Kasumi-1 (cell line): Measurements from ENCODE around the gene CD82.
"Not testable (repeated sequence)": the region's sequence is repeated elsewhere in the genome, so short reads cannot be mapped to it uniquely, and the experiment has no call there.

Experiments
- DNase-seq, 2 experiments: peaks; one replicate each; lab custom pipeline; 2025; lab: John Stamatoyannopoulos, UW

CD82 gene

GRCh38 chr11:44533921-44534711 lies 31.3 kb upstream of the CD82 start:
- no peak for DNase-seq

- no peak for DNase-seq
Observed at GRCh38 chr11:44535191-44535980, 30.1 kb upstream of the CD82 start.

GRCh38 chr11:44536788-44537516 lies 28.5 kb upstream of the CD82 start:
- no peak for DNase-seq

- no peak for DNase-seq
Observed at GRCh38 chr11:44537679-44538078, 27.8 kb upstream of the CD82 start.

- DNase-seq = peak; percentile 71 to 73
Observed at GRCh38 chr11:44538375-44539054, 26.9 kb upstream of the CD82 start.

- DNase-seq = no peak
Observed at GRCh38 chr11:44539971-44540370, 25.5 kb upstream of the CD82 start.

GRCh38 chr11:44540667-44541066 lies 24.8 kb upstream of the CD82 start:
- DNase-seq = no peak

- no peak for DNase-seq
Observed at GRCh38 chr11:44542372-44542771, 23.1 kb upstream of the CD82 start.

- not testable (repeated sequence) for DNase-seq
Observed at GRCh38 chr11:44546984-44547383, 18.5 kb upstream of the CD82 start.

GRCh38 chr11:44547534-44547933 lies 17.9 kb upstream of the CD82 start:
- not testable (repeated sequence) for DNase-seq

- DNase-seq = no peak
Observed at GRCh38 chr11:44548032-44548695, 17.3 kb upstream of the CD82 start.

- DNase-seq = not testable (repeated sequence)
Observed at GRCh38 chr11:44548961-44549749, 16.3 kb upstream of the CD82 start.

GRCh38 chr11:44550123-44550522 lies 15.3 kb upstream of the CD82 start:
- DNase-seq = no peak

- no peak for DNase-seq
Observed at GRCh38 chr11:44551456-44552139, 13.9 kb upstream of the CD82 start.

- no peak for DNase-seq
Observed at GRCh38 chr11:44555031-44555800, 10.2 kb upstream of the CD82 start.

- DNase-seq = peak; percentile 42 to 49
Observed at GRCh38 chr11:44556735-44557409, 8.6 kb upstream of the CD82 start.

GRCh38 chr11:44557464-44557863 lies 8.0 kb upstream of the CD82 start:
- DNase-seq = peak in 1 of 2 experiments; percentile 12

- DNase-seq = peak in 1 of 2 experiments; percentile 15
Observed at GRCh38 chr11:44559207-44559939, 6.1 kb upstream of the CD82 start.
